SW480 (cell line): ENCODE results near the gene REXO1.
"Not testable (repeated sequence)": the region's sequence is repeated elsewhere in the genome, so short reads cannot be mapped to it uniquely, and the experiment has no call there.

Experiments
- DNase-seq: peaks from one replicate; pipeline ENCODE4 v3.0.0-alpha.2; 2016; ENCODE audit warnings: low spot score

Gene REXO1, protein sequence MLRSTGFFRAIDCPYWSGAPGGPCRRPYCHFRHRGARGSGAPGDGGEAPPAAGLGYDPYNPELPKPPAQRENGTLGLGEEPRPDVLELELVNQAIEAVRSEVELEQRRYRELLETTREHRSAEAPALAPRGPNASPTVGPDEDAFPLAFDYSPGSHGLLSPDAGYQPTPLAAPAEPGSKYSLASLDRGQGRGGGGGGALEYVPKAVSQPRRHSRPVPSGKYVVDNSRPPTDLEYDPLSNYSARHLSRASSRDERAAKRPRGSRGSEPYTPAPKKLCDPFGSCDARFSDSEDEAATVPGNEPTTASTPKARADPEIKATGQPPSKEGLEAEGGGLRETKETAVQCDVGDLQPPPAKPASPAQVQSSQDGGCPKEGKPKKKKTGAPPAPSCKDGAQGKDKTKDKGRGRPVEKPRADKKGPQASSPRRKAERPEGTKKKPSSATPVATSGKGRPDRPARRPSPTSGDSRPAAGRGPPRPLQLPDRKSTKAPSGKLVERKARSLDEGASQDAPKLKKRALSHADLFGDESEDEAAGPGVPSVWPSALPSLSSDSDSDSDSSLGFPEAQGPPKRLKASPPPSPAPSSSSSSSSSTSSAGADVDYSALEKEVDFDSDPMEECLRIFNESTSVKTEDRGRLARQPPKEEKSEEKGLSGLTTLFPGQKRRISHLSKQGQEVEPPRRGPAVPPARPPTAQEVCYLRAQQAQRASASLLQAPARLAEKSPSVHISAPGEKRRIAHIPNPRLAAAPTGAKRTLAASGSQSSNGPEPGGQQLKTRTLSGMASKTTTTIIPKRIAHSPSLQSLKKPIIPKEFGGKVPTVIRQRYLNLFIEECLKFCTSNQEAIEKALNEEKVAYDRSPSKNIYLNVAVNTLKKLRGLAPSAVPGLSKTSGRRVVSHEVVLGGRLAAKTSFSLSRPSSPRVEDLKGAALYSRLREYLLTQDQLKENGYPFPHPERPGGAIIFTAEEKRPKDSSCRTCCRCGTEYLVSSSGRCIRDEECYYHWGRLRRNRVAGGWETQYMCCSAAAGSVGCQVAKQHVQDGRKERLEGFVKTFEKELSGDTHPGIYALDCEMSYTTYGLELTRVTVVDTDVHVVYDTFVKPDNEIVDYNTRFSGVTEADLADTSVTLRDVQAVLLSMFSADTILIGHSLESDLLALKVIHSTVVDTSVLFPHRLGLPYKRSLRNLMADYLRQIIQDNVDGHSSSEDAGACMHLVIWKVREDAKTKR

DNA sequence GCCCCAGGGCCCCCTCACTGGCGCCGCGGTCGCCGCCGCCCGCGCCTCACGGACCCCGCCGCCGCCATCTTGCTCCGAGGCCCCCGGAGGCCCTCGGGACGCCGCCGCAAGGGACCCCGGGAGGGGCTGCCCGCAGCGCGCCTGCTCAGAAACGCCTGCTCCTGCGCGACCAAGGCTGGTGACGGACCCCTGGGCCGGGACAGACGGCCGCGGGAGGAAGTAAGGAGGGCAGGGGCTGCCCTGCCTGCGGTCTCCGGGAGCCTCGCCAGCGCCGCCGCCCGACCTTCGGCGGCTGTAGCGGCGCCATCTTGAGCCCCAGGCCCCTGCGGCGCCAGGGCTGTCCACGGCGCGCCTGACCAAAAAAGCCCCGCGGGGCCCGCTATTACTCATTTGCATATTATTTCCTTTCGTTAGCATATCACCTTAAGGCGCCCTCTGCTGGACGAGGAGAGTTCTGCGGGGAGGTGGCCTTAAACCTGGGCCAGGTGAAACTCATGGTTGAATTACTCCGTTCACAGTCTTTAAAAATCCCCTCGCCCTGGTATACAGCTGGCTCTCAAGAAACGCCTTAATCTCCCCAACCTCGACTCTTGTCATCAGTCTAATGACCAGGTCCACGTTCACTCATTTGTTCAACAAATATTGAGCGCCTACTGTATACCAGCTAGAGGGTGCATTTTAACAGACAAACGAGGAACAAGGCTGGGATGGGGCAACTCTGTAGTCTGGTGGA, at the start of gene REXO1:
Gene REXO1 (minus strand): TSS at position 85 of the 733 bp plus-strand sequence. CDS start 125 bp downstream, outside the sequence.
- DNase-seq = peak; percentile 76

DNA sequence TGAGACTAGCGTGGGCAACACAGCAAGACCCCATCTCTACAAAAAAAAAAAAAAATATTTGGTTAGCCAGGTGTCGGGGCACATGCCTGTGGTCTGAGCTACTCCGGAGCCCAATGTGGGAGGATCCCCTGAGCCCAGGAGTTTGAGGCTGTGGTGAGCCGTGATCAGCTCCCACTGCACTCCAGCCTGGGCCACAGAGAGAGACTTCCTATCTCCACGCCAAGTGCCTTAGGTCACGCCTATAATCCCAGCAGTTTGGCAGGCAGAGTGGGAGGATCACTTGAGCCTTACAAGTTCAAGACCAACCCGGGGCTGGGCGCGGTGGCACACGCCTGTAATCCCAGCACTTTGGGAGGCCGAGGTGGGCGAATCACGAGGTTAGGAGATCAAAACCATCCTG, 48.2 kb upstream of the REXO1 start:
- no peak for DNase-seq

DNA sequence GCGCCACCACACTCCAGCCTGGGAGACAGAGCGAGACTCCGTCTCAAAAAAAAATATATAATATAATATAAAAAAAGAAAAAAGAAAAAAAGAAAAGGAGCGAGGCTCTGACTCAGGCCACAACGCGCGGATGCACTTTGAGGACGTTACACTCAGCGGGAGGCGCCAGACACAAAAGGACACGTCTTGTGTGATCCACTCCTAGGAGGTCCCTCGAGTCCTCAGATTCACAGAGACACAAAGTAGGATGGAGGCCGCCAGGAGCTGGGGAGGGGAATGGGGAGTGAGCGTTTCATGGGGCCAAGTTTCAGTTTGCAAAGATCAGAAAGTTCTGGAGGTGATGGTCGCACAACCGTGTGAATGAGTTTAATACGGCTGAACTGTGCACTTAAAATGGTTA, 45.5 kb upstream of the REXO1 start:
- DNase-seq = no peak

DNA sequence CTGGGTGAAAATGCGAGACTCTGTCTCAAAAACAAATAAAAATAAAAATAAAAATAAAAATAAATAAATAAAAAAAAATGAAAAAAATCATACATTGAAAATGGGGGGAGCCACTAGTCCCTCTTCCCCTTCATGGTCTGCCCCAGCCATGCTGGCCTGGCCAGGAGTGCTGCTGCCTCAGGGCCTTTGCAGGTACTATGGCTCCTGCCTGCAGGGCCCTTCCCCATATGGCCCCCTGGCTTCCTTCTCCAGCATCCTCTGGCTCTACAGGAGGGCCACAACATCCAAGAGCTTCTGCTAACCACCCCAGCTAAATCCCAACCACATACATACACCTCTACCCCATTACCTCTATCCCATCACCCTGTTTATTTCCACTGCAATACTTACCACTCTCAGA, 41.6 kb upstream of the REXO1 start:
- no peak for DNase-seq

DNA sequence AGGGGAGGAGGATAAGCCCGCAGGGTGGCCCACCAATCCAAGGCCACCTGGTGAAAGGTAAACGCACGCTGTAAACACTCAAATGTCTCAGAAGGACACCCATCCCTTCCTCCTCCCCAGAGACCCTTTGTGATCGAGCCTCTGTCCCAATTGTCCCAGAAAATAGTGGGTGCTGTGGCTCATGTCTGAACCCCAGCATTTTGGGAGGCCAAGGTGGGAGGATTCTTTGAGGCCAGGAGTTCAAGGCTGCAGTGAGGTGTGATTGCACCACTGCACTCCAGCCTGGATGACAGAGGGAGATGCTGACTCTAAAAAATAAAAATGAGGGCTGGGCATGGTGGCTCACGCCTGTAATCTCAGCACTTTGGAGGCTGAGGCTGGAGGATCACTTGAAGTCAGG, 40.1 kb upstream of the REXO1 start:
- DNase-seq = no peak

DNA sequence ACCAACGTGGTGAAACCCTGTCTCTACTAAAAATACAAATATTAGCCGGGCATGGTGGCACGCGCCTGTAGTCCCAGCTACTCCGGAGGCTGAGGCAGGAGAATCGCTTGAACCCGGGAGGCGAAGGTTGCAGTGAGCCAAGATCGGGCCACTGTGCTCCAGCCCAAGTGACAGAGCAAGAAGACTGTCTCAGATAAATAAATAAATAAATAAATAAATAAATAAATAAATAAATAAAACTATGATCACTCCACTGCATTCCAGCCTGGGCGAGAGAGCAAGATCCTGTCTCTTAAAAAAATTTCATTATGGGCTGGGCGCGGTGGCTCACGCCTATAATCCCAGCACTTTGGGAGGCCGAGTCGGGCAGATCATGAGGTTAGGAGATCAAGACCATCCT, 38.1 kb upstream of the REXO1 start:
- not testable (repeated sequence) for DNase-seq

DNA sequence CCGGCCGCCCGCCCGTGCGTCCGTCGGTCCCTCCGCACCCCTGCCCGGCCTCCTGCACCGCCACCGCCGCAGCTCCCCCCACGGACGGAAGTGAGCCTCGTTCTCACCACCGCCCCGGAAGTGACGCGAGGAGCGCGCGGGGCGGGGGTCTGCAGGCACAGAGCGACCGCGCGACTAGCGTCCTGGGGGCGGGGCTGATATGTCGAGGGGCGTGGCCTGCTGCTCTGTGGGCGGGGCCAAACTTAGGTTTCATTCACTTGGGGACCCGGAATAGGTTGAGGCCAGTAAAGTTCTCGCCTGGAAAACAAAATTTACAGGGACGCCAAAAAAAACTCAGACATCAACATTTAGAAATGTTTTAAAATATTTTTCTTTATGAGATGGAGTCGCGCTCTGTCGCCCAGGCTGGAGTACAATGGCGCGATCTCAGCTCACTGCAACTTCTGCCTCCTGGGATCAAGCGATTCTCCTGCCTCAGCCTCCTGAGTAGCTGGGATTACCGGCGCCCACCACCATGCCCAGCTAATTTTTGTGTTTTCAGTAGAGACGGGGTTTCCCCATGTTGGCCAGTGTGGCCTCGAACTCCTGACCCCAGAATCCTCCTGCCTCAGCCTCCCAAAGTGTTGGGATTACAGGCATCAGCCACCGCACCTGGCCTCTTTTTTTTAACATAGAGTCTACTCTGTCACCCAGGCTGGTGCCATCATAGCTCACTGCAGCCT, 37.3 kb upstream of the REXO1 start, which contains the start of gene ABHD17A:
Gene ABHD17A (minus strand): TSS at position 99 of the 722 bp plus-strand sequence. CDS start 3,930 bp downstream, outside the sequence.
- peak; percentile 79 for DNase-seq

DNA sequence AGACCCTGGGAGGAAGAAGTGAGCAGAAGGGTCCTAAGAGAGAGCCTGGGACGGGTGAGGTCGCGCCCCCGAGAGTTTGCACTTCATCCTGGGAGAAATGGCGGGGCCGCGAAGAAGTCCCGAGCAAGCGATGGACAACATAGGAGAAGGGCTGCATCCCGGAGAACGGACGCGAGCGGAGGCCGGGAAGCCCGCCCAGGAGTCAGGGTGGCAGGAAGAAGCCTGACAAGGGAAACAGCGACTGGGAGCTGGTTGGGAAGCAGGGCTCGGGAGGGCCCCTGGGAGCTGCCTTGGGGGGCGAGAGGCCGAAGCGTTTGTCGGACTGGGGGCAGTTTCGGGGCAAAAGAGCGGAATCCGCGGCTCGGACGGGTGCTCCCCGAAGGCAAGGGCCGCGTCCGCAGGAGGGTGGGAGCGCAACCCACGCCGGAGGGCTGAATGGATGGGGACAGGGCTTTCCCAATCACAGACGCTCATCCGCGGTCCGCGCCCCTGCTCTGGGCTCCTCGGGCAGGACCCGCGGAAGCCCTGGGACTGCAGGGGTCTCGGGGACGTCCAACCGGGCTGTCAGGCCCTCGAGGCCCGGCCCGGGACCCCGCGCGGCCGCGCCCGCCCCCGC, 36.5 kb upstream of the REXO1 start:
- no peak for DNase-seq

DNA sequence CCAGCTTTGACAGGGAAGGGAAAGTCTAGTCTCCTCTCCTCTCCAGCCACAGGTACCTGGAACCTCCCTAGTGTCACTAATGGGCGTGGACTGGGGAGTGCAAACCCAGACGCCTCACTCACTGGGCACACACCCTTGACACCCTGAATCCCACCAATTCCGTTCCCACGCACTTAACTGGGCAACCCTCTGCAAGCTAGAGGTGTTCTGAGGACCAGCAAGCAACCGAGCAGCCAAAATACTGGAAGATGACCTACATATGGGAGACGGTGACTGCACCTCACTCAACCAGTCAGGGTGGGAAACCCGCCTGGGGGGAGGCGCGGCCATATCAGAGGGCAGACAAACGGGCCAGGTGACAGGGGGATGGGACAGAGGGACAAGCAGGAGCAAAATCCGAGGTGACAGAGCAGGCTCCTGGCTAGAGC, 36.0 kb upstream of the REXO1 start:
- no peak for DNase-seq

DNA sequence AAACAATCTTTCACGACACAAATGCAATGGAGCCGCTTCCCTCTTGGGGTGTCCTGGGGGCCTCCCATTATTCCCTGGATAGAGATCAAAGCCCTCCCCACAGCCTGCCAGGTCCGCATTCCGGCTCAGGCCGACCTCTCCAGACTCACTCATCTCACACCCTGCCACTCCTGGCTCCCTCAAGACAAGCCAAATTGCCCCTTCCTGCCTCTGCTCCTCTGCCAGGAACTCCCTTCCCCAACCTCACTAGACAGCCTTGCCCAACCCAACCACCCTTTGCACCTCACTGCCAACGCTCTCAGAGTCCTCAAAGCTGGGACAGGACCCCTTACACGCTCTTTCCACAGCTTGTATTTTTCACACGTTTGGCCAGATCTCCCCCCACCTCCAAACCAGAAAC, 35.5 kb upstream of the REXO1 start:
- no peak for DNase-seq

DNA sequence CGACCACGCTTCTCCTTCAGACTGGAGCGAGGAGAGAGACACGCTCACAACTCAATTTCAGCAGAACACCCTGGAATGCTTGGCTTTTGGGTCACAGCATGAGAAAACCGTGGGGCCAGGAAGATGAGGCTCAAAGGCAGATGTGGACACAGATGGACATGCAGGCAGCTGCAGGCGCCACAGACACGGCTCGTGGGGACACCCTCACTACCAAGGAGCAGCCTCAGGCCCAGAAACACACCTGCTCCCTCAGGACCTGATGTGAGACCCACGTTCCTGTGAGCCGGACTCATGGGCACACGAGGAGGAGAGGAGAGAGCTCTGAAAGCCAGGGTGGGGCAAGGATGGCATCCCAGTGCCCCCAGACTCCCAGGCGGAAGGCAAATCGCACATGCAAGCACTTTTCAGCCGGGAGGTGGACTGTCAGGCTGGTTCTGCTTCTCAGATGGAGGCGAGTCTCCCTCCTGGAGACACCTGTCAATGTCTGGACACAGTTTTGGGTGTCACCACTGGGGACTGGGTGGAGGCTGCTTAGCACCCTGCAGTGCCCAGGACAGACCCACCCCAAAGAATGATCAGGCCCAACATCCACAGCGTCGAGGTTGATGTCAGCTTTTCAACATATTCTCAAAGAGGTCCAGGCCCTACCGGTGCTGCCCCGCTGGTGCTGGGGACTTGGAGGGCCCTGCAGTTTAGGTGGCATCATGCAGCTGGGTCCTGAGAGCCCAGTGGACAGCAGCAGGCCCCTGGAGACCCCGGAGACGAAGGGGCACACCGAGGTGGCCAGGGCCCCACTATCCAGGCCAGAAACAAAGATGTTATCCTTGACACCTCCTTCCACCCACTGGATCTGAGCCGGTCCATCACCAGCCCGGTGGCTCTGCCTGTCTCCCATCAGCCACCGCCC, 34.8 kb upstream of the REXO1 start:
- no peak for DNase-seq

DNA sequence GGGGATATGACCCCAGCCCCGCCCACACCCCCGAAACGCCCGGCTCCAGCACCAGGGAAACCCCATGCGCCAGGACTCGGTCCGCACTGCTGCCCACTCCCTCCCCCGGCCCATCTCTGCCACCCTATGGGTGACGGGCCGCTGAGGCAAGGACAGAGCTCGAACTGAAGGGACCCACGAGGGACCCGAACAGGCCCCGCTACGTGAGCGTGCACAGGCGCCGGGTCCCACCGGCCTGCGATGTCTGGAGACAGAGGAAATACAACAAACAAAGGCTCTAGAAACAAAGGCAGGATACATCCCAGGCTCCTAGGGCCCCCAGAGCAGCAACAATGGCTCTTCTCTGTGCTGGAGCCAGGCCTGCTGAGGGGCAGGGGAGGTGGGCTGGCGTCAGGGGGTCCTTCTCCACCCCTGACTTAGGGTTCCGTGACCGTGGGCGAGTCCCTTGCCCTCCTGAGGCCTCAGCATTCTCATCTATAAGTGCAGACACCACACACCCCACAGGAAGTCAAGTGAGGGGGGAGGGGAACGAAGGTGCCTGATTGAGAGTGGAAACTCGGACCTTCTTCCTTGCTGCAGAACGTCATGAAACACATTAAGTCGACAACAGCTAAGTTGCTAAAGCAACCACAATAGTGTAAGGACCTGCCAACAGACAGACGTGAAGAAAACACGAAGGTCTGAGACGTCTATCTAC, 34.0 kb upstream of the REXO1 start:
- DNase-seq = no peak

DNA sequence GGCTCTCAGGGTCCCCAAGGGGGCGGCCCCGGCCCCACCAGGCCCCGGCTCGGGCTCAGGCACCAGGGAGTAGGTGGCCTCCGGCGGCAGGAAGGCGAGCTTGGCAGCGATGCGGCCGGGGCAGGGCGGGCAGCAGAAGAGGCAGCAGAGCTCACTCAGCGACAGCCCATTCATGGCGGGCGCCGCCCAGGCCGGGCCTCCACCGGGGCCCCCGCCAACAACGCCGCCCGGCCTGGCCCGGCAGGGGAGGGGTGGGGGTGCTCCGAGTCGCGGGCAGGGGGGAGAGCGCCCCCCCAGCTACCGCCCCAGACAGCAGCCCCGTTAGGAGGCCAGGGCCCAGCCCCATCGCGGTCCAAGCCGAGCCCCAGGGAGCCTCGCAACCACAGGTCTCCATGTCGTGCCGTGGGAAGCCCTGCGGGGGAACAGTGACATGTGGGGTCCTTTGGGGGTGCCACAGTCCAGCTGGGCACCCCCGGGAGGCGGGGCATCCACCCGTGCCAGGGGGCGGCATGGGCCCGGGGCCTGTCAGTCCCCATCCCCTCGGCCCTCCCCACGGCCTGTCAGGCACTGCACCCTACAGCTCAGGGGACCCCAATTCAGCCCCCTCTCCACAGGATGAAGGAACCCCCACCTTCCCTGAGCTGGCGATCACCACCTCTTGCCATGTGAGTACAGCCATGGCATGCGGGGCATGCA, 33.3 kb upstream of the REXO1 start:
- not testable (repeated sequence) for DNase-seq

DNA sequence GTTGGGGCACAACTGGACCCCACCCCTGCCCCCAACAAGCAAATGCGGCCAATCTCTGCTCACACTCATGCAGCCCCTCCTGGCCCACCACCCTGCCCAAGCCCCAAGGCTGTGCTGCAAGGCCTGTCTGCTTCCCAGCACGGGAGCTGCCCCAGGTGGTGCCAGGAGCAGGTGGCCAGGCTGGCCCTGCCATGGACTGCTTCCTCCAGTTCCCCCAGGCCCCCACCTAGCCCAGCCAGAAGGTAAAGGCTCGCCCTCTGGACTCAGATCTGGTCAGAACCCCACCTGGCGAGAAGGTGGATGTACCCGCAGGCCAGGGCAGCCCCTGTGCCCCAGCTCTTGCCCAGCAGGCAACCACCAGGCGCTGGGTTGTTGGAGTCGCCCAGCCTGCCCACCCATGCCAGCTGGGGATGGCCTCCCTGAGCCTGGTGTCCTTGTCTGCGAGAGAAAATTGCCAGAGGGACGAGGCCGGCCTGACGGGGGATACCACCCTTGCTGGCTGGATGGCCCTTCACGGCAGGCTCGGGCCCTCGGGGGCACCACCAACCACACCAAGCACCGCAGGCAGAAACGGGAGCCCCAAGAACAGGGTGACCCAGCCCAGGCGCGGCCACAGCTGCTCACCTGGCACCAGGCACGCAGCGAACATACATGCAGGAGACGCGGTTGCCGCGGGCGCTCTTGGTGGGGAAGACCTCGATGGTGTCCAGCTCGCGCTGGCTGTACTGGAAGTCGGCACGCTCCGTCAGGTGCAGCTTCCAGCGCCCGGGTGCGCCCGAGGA, 32.5 kb upstream of the REXO1 start:
- no peak for DNase-seq

DNA sequence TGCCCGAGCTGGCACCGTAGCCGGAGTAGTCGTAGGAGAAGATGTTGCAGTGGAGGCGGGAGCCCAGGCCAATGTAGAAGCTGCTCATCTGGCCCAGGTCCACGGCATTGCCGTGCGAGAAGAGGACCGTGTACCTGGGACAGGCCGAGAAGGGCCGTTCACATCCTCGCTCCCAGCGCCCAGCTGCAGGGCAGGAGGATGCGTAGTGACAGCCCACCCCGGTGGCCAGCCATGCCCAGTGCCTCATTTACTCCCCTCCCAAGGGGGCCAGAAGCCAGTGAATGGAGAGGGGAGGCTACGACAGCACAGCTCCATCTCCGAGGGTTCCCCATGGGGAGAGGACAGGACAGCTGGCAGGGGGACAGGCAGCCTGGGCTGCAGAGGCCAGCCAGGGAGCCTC, 31.7 kb upstream of the REXO1 start:
- DNase-seq = not testable (repeated sequence)

DNA sequence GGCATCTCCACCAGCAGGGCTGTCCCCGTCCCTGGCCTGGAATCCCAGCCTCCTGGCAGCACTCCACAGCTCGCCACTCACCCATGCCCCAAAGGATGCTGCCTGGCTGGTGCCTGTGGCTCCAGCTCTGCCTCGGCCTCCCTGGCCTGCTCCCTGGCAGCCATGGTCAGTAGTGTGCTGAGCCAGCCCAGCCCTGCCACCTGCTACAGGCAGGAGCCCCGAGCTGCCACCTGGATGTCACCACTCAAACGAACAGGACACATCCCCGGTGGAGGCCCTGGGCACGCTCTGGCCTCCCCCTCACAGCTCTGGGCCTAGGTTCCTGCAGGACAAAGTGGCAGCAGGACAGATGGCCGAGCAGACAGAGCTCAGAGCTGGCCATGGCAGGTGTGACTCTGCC, 30.3 kb upstream of the REXO1 start:
- not testable (repeated sequence) for DNase-seq

DNA sequence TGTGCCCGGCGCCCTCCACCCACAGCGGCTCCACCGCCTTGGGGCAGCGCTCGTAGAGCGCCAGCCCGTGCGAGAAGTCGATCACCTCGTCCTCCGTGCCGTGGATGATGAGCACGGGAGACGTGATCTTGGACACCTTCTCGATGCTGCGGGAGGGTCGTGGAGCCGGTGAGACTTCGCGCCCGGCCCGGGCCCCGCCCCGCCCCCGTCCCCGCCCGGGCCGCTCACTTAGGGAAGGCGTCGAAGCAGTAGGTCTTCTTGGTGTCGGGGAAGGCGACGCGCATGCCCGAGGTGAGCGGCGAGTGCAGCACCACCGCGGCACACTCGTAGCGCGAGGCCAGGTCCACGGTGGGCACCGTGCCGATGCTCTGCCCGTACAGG, 29.0 kb upstream of the REXO1 start:
- not testable (repeated sequence) for DNase-seq
